A549 (cell line): ENCODE measurements around the gene ANKS1B. TPM values are rescaled to one million over a fixed set of nuclear protein-coding genes. Genes with fewer than 3 reads are reported as not detected.

Experiments
- ATAC-seq, 2 experiments: fragments of 200-7000 bp in 1 of 2; fragments of >200 bp in 1 of 2; cut with Nextera tagmentation in 1 of 2; cut with Tn5 transposase in 1 of 2; 3 replicates each; pipeline versions ENCODE4 v1.8.0 to v1.9.1; 2018 to 2020; ENCODE audit warnings: mild to moderate bottlenecking in 1 of 2, moderate library complexity in 1 of 2
- CTCF ChIA-PET: fragments of 300-600 bp; sonication (Branson Sonifier 250); formaldehyde crosslinking; extraction: SDS; loops from one replicate; lab custom pipeline; 2021; ENCODE audit warnings: antibody characterized with exemption, inconsistent platforms; lab: Yijun Ruan, JAX
- POLR2A ChIA-PET: fragments of 350-600 bp; formaldehyde crosslinking; extraction: SDS; loops from one replicate; lab custom pipeline; 2021; ENCODE audit warnings: antibody characterized with exemption, inconsistent platforms; lab: Yijun Ruan, JAX
- DNase-seq, 2 experiments: peaks; one replicate each; pipeline versions ENCODE4 v3.0.0 to v3.0.0-alpha.2; 2011 to 2016; ENCODE audit warnings: low read depth in 1 of 2, low spot score in 1 of 2
- FAIRE-seq: peaks from 2 replicates; lab custom pipeline; 2011; peaks lifted over from hg19 to GRCh38; lab: Jason Lieb, UNC
- H3K27ac ChIP-seq, 2 experiments: fragments of >200 bp; sonication (Bioruptor Twin); formaldehyde crosslinking; 3 replicates each; pipeline ENCODE4 v1.5.1; 2016 to 2017
- H3K4me1 ChIP-seq: fragments of >200 bp; sonication (Bioruptor Twin); formaldehyde crosslinking; 3 replicates; pipeline ENCODE4 v1.6.1; 2016
- H3K4me2 ChIP-seq: fragments of >200 bp; sonication (Bioruptor Twin); formaldehyde crosslinking; 3 replicates; pipeline ENCODE4 v1.6.1; 2016
- H3K4me3 ChIP-seq: fragments of >200 bp; sonication (Bioruptor Twin); formaldehyde crosslinking; 3 replicates; pipeline ENCODE4 v1.5.1; 2016
- H3K9me3 ChIP-seq: fragments of >200 bp; sonication (Bioruptor Twin); formaldehyde crosslinking; 3 replicates; pipeline ENCODE4 v1.6.1; 2016
- CBX2 ChIP-seq: fragments of 200-600 bp; sonication (generic); IDR thresholded peaks from 2 replicates; pipeline ENCODE4 v1.6.1; 2016; ENCODE audit warnings: low read depth, mild to moderate bottlenecking, borderline replicate concordance
- CBX8 ChIP-seq: fragments of 200-600 bp; sonication (generic); IDR thresholded peaks from 2 replicates; pipeline ENCODE4 v1.6.1; 2016
- CEBPB ChIP-seq, 2 experiments: fragments of >200 bp in 1 of 2; sonication (Bioruptor Twin) in 1 of 2; formaldehyde crosslinking in 1 of 2; IDR thresholded peaks; 2 replicates each; pipeline ENCODE4 v1.6.1; 2012 to 2016
- CTCF ChIP-seq: fragments of >200 bp; sonication (Bioruptor Twin); formaldehyde crosslinking; IDR thresholded peaks from 3 replicates; pipeline ENCODE4 v1.5.1; 2016
- EP300 ChIP-seq, 2 experiments: fragments of >200 bp; sonication (Bioruptor Twin); formaldehyde crosslinking; IDR thresholded peaks; 2 replicates in 1 of 2; 3 replicates in 1 of 2; pipeline ENCODE4 v1.6.1; 2016 to 2017
- ESRRA ChIP-seq: fragments of 150-350 bp; IDR thresholded peaks from 2 replicates; pipeline ENCODE4 v1.6.1; 2014; ENCODE audit warnings: mild to moderate bottlenecking, low read length, borderline replicate concordance
- HDAC2 ChIP-seq: fragments of 200-600 bp; sonication (generic); IDR thresholded peaks from 2 replicates; pipeline ENCODE4 v1.6.1; 2016
- HEYL ChIP-seq: fragments of 250-450 bp; sonication (Bioruptor Pico); IDR thresholded peaks from 2 replicates; pipeline ENCODE4 v1.8.0; 2021; ENCODE audit warnings: mild to moderate bottlenecking, moderate library complexity
- HOXA7 ChIP-seq: fragments of 250-450 bp; sonication (Bioruptor Pico); IDR thresholded peaks from 2 replicates; pipeline ENCODE4 v1.5.0; 2020; ENCODE audit warnings: mild to moderate bottlenecking, moderate library complexity
- HOXB13 ChIP-seq: fragments of 250-450 bp; sonication (Bioruptor Pico); IDR thresholded peaks from 2 replicates; pipeline ENCODE4 v1.5.0; 2020; ENCODE audit warnings: low read depth, mild to moderate bottlenecking, moderate library complexity
- MAX ChIP-seq: IDR thresholded peaks from 2 replicates; pipeline ENCODE4 v1.6.1; 2012
- NPAS2 ChIP-seq: fragments of 250-450 bp; sonication (Bioruptor Pico); IDR thresholded peaks from 2 replicates; pipeline ENCODE4 v1.8.0; 2022; ENCODE audit warnings: mild to moderate bottlenecking, moderate library complexity, borderline replicate concordance
- POLR2A ChIP-seq: IDR thresholded peaks from 2 replicates; pipeline ENCODE4 v1.6.1; 2012; ENCODE audit warnings: mild to moderate bottlenecking, low read length
- RCOR1 ChIP-seq: fragments of 150-350 bp; IDR thresholded peaks from 2 replicates; pipeline ENCODE4 v1.6.1; 2014; ENCODE audit warnings: antibody characterized with exemption, low read length, low read depth
- SMC3 ChIP-seq: fragments of >200 bp; sonication (Bioruptor Twin); formaldehyde crosslinking; IDR thresholded peaks from 3 replicates; pipeline ENCODE4 v1.6.1; 2018; ENCODE audit warnings: inconsistent platforms
- SREBF2 ChIP-seq: fragments of 450-650 bp; IDR thresholded peaks from 2 replicates; pipeline ENCODE4 v1.6.1; 2014; ENCODE audit warnings: mild to moderate bottlenecking, moderate library complexity
- WGBS: methylation state at CpG from one replicate; pipeline ENCODE4 v1.1.6; 2017; ENCODE audit errors: missing lambda C conversion rate; 5-methylcytosine and 5-hydroxymethylcytosine counted together
- polyA plus RNA-seq, 4 experiments: library from polyadenylated mRNA; depleted of rRNA in 3 of 4; stranded (reverse); fragments of >200 nt; fragmentation: RNase III in 1 of 4; extraction: RNeasy Plus Mini Kit Qiagen cat#74134 plus additional on column Dnase treatment in 1 of 4; gene quantifications; 2 replicates in 3 of 4; 3 replicates in 1 of 4; pipeline ENCODE4 v1.2.3, GENCODE V29; 2011 to 2017
- TF ChIP-seq, protein P1 (sequence below): IDR thresholded peaks from 2 replicates; pipeline ENCODE4 v1.6.1; 2012
- TF ChIP-seq, protein P2 (sequence below): fragments of 450-650 bp; IDR thresholded peaks from 2 replicates; pipeline ENCODE4 v1.6.1; 2014; ENCODE audit warnings: antibody characterized with exemption

Gene ANKS1B
- polyA plus RNA-seq, 2 of the 4 experiments (the other 2 are of a cell fraction) = 1.5 to 2.2 TPM

GRCh38 chr12:99609455-99610181 lies 375.1 kb downstream of the ANKS1B start:
- TF ChIP-seq, protein P1, sequence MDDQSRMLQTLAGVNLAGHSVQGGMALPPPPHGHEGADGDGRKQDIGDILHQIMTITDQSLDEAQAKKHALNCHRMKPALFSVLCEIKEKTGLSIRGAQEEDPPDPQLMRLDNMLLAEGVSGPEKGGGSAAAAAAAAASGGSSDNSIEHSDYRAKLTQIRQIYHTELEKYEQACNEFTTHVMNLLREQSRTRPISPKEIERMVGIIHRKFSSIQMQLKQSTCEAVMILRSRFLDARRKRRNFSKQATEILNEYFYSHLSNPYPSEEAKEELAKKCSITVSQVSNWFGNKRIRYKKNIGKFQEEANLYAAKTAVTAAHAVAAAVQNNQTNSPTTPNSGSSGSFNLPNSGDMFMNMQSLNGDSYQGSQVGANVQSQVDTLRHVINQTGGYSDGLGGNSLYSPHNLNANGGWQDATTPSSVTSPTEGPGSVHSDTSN = no peak
- no peak for TF ChIP-seq CTCF
- no peak for TF ChIP-seq EP300 (IDR thresholded peaks at IDR 0.05)
- TF ChIP-seq MAX = no peak
- no peak for TF ChIP-seq NPAS2 (CRISPR knock-in tag)
- TF ChIP-seq CBX2 = no peak
- TF ChIP-seq CEBPB (IDR thresholded peaks at IDR 0.05) = no peak
- TF ChIP-seq SMC3 = no peak
- TF ChIP-seq POLR2A = no peak
- no peak for TF ChIP-seq CBX8
- no peak for TF ChIP-seq HOXB13 (CRISPR knock-in tag)
- no peak overlapping the region for H3K27ac ChIP-seq
- ATAC-seq (no peak), DNase-seq (no peak), FAIRE-seq (no peak)
- 21% methylated on average over 7 of the region's 7 CpGs for WGBS
- POLR2A ChIA-PET = no interaction called here
- no peaks in the 10 kb centered on the region for H3K4me1 ChIP-seq
- no peak overlapping the region for H3K4me2 ChIP-seq
- H3K4me3 ChIP-seq = no peak overlapping the region
- CTCF ChIA-PET = no interaction called here
- no peaks in the 10 kb centered on the region for H3K9me3 ChIP-seq

DNA sequence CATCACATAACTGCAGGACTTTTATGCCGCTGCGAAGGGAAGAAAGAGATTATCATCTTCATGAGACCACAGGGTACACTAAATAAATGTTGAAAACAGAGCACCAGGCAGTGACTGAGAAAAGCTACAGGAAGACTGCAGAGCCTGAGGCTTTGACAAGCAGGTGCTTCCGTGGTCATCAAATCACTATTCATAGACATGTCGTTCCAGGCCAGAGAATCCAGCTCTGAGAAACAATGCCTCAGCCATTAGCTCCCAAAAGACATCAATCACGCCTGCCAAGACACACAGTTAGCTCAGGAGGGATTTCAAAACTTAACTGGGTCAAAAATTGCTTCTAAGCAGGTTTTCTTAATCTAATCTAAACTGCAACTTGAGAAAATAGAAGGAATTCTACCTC lies 384.3 kb downstream of the ANKS1B start:
- no peak for DNase-seq
- no peak for ATAC-seq
- 19% methylated on average over 5 of the region's 5 CpGs for WGBS
- no peaks in the 10 kb centered on the region for H3K9me3 ChIP-seq
- H3K4me1 ChIP-seq = no peaks in the 10 kb centered on the region
- H3K4me2 ChIP-seq = no peak overlapping the region
- no peak overlapping the region for H3K27ac ChIP-seq
- no peak for TF ChIP-seq SREBF2
- TF ChIP-seq ESRRA = no peak
- TF ChIP-seq, protein P2, sequence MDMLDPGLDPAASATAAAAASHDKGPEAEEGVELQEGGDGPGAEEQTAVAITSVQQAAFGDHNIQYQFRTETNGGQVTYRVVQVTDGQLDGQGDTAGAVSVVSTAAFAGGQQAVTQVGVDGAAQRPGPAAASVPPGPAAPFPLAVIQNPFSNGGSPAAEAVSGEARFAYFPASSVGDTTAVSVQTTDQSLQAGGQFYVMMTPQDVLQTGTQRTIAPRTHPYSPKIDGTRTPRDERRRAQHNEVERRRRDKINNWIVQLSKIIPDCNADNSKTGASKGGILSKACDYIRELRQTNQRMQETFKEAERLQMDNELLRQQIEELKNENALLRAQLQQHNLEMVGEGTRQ = no peak
- no peak for TF ChIP-seq HDAC2
- no peak for TF ChIP-seq SMC3
- no peak for TF ChIP-seq HEYL (CRISPR knock-in tag)
- no peak for FAIRE-seq
- POLR2A ChIA-PET = no interaction called here
- H3K4me3 ChIP-seq = no peak overlapping the region
- CTCF ChIA-PET = no interaction called here

DNA sequence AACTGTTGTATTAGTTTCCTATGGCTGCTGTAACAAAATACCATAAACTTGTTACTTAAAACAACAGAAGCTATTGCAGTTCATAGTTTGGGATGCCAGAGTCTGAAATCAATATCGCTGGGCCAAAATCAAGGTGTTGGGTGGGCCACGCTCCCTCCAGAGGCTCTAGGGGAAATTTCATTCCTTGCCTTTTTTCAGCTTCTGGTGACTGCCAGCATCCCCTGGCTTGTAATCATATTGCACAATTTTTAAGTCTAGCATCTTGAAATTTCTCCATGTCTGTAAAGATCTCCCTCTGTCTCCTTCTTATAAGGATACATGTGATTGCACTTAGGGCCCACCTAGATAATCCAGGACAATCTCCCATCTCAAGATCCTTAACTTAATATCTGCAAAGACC lies 386.0 kb downstream of the ANKS1B start:
- H3K4me1 ChIP-seq = no peaks in the 10 kb centered on the region
- no peak overlapping the region for H3K4me3 ChIP-seq
- DNase-seq = no peak
- CTCF ChIA-PET = no interaction called here
- TF ChIP-seq RCOR1 (no peak), CTCF (no peak), HOXA7 (CRISPR knock-in tag) (no peak)
- 11% methylated on average over 2 of the region's 2 CpGs for WGBS
- no peak for ATAC-seq
- FAIRE-seq = no peak
- H3K4me2 ChIP-seq = no peak overlapping the region
- POLR2A ChIA-PET = no interaction called here
- H3K9me3 ChIP-seq = no peaks in the 10 kb centered on the region
- no peak overlapping the region for H3K27ac ChIP-seq
